HG03064 (cell line): Measurements from ENCODE around the gene NPIPA7.
"Not testable (repeated sequence)": the region's sequence is repeated elsewhere in the genome, so short reads cannot be mapped to it uniquely, and the experiment has no call there.

ENCODE experiments used
- ATAC-seq: cut with Tn5 transposase; IDR thresholded peaks from one replicate; pipeline ENCODE4 v1.9.1; 2021; ENCODE audit warnings: low read depth; ENCODE audit not compliant: unreplicated experiment

Gene NPIPA7

DNA sequence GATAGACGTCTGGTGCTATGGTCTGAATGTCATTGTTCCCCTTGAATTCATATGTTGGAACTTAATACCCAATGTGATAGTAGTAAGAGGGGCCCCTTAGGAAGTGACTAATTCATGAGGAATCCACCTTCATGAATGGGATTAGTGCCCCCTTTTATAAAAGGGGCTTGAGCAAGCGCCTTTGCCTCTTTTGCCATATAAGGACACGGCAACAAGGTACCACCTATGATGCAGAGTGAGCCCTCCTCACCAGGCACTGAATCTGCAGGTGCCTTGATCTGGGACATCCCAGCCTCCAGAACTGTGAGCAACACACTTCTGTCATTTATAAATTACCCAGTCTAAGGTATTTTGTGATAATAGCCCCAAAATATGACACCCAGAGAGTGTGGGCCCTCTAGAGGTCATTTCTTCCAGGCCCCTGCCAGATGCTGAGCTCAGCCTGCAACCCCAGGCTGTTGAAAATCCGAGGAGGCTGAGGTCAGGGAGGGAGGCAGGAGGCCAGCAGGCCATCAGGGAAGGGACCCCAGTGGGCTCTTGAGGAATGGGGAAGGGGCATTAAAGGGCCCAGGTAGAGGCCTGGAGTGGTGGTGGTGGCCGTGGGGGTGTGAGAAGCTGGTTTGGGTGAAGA is 39.1 kb downstream of the NPIPA7 start:
- not testable (repeated sequence) for ATAC-seq

DNA sequence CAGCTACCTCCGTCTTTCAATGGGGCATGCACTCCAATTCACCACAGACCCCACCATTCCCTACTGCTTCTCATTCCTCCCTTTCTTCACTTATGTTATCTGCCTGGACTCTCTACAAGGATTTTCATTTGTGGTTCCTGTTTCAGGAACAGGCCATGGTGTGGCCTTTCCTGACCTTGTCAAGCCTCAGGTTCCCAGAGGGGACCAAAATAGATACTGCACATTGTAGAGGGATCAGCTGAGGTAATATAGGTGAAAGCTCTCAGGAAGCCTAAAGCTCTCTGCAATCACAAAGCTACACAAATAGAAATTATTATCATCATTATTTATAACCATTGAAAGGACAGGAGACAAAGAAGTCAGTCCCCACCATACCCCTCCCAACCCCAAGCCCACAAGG is 41.6 kb downstream of the NPIPA7 start:
- not testable (repeated sequence) for ATAC-seq

- not testable (repeated sequence) for ATAC-seq
These were observed 46.2 kb downstream of the NPIPA7 start for GRCh38 chr16:16425146-16425545.

DNA sequence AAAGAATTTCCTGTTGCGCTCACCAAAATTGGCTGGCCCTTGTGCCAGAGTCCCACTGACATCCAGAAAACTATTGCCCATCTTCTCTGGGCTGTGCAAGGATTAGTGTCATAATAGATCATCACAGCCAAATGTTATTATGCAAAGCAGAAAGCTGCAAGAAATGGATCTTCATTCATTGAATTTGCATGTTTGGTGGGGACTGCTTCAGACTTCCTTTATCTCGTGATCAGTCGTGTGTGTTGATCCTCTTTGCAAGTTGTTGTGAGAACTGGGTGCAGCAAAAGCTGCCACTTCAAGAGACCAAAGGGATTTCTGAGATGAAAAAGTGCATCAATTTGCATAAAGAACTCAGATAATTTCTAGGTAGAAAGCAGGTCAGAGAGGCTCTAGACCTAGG is 52.2 kb downstream of the NPIPA7 start:
- ATAC-seq: not testable (repeated sequence)

GRCh38 chr16:16434711-16435110 is 55.8 kb downstream of the NPIPA7 start:
- not testable (repeated sequence) for ATAC-seq

DNA sequence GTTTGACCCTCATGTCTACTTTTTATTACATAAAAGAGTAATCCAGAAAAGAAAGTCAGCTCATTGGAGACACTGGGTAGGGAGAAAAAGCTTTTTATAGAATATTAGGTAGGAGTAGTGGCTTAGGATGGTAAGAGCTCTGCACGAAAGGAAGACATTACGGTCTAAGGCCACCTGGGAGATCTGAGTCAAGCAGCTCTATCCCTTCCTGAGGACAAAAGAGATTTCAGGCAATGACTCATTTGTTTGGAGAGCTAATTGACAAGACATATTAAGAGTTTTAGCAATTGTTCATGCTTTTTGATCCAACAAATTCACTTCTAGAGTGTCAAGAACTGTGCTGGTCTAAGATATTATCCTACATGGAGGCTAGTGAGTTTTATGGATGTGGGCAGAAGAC is 62.5 kb downstream of the NPIPA7 start:
- ATAC-seq: not testable (repeated sequence)
